Measurements from ENCODE around the gene ANO8.

DNA sequence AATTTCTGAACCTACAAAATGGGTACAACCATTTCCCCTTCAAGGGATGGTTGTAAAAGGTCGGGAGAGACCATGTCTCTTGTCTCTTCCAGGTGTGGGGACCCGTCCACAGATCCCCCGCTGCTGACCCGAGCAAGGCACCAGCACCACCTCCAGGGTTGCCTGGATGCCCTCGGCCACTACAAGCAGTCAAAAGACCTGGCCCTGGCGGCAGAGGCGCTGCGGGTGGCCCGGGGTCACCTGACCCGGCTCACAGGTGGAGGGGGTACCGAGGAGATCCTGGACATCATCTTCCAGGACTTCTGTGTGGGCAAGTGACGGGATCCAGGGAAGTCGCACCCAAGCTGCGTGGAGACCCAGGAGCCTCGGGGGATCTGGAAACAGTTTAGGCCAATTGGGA is 6.7 kb upstream of the ANO8 start:
- TF ChIP-seq, protein P1, sequence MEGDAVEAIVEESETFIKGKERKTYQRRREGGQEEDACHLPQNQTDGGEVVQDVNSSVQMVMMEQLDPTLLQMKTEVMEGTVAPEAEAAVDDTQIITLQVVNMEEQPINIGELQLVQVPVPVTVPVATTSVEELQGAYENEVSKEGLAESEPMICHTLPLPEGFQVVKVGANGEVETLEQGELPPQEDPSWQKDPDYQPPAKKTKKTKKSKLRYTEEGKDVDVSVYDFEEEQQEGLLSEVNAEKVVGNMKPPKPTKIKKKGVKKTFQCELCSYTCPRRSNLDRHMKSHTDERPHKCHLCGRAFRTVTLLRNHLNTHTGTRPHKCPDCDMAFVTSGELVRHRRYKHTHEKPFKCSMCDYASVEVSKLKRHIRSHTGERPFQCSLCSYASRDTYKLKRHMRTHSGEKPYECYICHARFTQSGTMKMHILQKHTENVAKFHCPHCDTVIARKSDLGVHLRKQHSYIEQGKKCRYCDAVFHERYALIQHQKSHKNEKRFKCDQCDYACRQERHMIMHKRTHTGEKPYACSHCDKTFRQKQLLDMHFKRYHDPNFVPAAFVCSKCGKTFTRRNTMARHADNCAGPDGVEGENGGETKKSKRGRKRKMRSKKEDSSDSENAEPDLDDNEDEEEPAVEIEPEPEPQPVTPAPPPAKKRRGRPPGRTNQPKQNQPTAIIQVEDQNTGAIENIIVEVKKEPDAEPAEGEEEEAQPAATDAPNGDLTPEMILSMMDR (conservative IDR thresholded peaks at IDR 0.05), result no peak
- no peak for TF ChIP-seq ZFX (IDR thresholded peaks at IDR 0.05)
